Measurements from ENCODE around the gene GRM1. TPM values are rescaled to one million over a fixed set of nuclear protein-coding genes. Genes with fewer than 3 reads are reported as not detected.

GRM1 gene
- total and polyA plus RNA-seq, 2 experiments from 2014 or later: not detected

DNA sequence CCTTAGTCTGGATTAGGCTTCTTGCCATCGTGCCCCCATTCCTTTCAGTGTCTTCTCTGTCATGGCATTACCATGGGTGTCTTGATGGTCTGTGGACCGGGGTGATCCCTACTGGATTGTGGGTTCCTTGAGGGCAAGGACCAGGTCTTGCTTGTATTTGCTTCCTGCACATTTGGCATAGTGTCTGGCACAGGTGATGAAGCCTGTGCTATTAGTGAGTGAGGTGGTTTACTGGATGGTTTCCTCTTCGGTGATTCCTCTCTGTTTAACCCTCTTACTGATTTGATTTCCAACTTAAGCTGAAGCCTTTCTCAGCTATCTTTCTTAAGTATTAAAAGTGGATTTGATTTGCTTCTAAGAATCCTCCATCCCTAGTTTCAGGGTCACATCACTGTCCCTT, 162.3 kb downstream of the GRM1 start:
- WGBS, 2 experiments (ENCODE audit: low coverage in 1 of 2, low lambda C conversion rate in 2 of 2, missing lambda C conversion rate in 2 of 2): 8 to 17% methylated on average over 3 of the region's 3 CpGs
- H3K9ac ChIP-seq: no peak overlapping the region
- H3K9me2 ChIP-seq (ENCODE audit: insufficient read depth): no peaks in the 10 kb centered on the region
- DNase-seq: no peak
- no peak overlapping the region for H2AFZ ChIP-seq
- no peak overlapping the region for H3K4me2 ChIP-seq (ENCODE audit: unreplicated experiment)
- no peak overlapping the region for H3K27ac ChIP-seq
- H3F3A ChIP-seq (ENCODE audit: insufficient read depth): no peaks in the 10 kb centered on the region
- no peaks in the 10 kb centered on the region for H3K79me2 ChIP-seq (ENCODE audit: insufficient read depth)
- no peaks in the 10 kb centered on the region for H3K4me1 ChIP-seq (ENCODE audit: insufficient read depth)
- no peaks in the 10 kb centered on the region for H3K27me3 ChIP-seq (replicated peaks; ENCODE audit: insufficient read depth)
- TF ChIP-seq EZH2phosphoT487 (IDR thresholded peaks at IDR 0.05; ENCODE audit: insufficient read depth, low read depth) (no peak), EZH2 (IDR thresholded peaks at IDR 0.05; ENCODE audit: insufficient read depth, poor library complexity, severe bottlenecking) (no peak)
- in situ Hi-C loops (cut with MboI): no loop called here
- H3K9me3 ChIP-seq (ENCODE audit: low read depth): no peaks in the 10 kb centered on the region
- no peaks in the 10 kb centered on the region for H3K36me3 ChIP-seq (ENCODE audit: low read depth)
- H4K20me1 ChIP-seq (ENCODE audit: insufficient read depth): no peaks in the 10 kb centered on the region
- no peak overlapping the region for H3K4me3 ChIP-seq

DNA sequence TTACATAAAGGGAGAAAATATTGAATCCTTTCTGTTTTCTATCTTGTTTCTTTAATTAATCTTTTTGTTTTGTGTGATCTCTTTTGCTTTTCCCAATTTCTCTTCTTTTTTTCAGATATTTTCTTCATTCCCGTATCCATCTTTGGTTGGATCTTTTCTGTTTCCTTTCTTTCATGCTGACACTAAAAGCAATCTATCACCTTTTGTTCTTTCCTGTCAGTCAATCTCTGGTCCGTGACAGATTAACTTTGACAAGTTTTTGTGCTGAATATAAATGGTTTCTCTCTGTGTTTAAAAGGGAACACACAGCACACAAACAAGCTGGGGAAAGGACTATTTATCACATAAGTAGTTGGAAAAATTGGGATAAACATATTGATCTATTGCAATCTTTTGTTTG, 162.8 kb downstream of the GRM1 start:
- H3K36me3 ChIP-seq (ENCODE audit: low read depth): no peaks in the 10 kb centered on the region
- no peaks in the 10 kb centered on the region for H3K4me1 ChIP-seq (ENCODE audit: insufficient read depth)
- no peaks in the 10 kb centered on the region for H3F3A ChIP-seq (ENCODE audit: insufficient read depth)
- H3K79me2 ChIP-seq (ENCODE audit: insufficient read depth): no peaks in the 10 kb centered on the region
- H3K27me3 ChIP-seq (replicated peaks; ENCODE audit: insufficient read depth): no peaks in the 10 kb centered on the region
- H3K4me2 ChIP-seq (ENCODE audit: unreplicated experiment): no peak overlapping the region
- no peak overlapping the region for H2AFZ ChIP-seq
- TF ChIP-seq EZH2phosphoT487 (IDR thresholded peaks at IDR 0.05; ENCODE audit: insufficient read depth, low read depth) (no peak), EZH2 (IDR thresholded peaks at IDR 0.05; ENCODE audit: insufficient read depth, poor library complexity, severe bottlenecking) (no peak)
- H3K9me2 ChIP-seq (ENCODE audit: insufficient read depth): no peaks in the 10 kb centered on the region
- in situ Hi-C loops (cut with MboI): no loop called here
- H3K4me3 ChIP-seq: no peak overlapping the region
- no peaks in the 10 kb centered on the region for H3K9me3 ChIP-seq (ENCODE audit: low read depth)
- H3K9ac ChIP-seq: no peak overlapping the region
- no peak overlapping the region for H3K27ac ChIP-seq
- 8 to 21% methylated on average over 2 of the region's 2 CpGs for WGBS, 2 experiments (ENCODE audit: low coverage in 1 of 2, low lambda C conversion rate in 2 of 2, missing lambda C conversion rate in 2 of 2)
- no peak for DNase-seq
- no peaks in the 10 kb centered on the region for H4K20me1 ChIP-seq (ENCODE audit: insufficient read depth)

DNA sequence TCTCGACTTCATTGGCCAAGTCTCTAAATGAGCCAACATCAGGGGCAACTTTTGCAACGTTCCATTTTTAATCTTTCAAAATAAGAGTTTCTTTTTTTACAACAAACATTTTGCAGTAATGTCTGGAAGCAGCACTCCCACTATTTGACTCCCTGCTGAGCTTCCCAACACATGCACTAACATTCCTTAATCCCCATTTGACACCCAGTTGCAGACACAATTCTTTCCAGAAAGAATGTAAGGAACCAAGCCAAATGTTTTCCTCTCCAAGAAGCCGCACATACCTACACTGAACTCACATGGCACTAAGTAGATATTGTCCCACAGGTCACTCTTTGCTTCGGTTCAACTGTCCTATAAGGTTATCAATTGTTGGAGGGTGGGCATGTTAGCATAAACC, 165.6 kb downstream of the GRM1 start:
- no peak overlapping the region for H3K27ac ChIP-seq
- no peaks in the 10 kb centered on the region for H3K27me3 ChIP-seq (replicated peaks; ENCODE audit: insufficient read depth)
- in situ Hi-C loops (cut with MboI): no loop called here
- H3K9me2 ChIP-seq (ENCODE audit: insufficient read depth): no peaks in the 10 kb centered on the region
- H3K4me1 ChIP-seq (ENCODE audit: insufficient read depth): no peaks in the 10 kb centered on the region
- H3K9me3 ChIP-seq (ENCODE audit: low read depth): no peaks in the 10 kb centered on the region
- DNase-seq: no peak
- H3K79me2 ChIP-seq (ENCODE audit: insufficient read depth): no peaks in the 10 kb centered on the region
- no peak overlapping the region for H2AFZ ChIP-seq
- H3F3A ChIP-seq (ENCODE audit: insufficient read depth): no peaks in the 10 kb centered on the region
- H3K9ac ChIP-seq: no peak overlapping the region
- no peaks in the 10 kb centered on the region for H4K20me1 ChIP-seq (ENCODE audit: insufficient read depth)
- no peaks in the 10 kb centered on the region for H3K36me3 ChIP-seq (ENCODE audit: low read depth)
- WGBS, 2 experiments (ENCODE audit: low coverage in 1 of 2, low lambda C conversion rate in 2 of 2, missing lambda C conversion rate in 2 of 2): 4 to 7% methylated on average over 4 of the region's 4 CpGs
- TF ChIP-seq EZH2 (IDR thresholded peaks at IDR 0.05; ENCODE audit: insufficient read depth, poor library complexity, severe bottlenecking) (no peak), EZH2phosphoT487 (IDR thresholded peaks at IDR 0.05; ENCODE audit: insufficient read depth, low read depth) (no peak)
- no peak overlapping the region for H3K4me3 ChIP-seq
- H3K4me2 ChIP-seq (ENCODE audit: unreplicated experiment): no peak overlapping the region

DNA sequence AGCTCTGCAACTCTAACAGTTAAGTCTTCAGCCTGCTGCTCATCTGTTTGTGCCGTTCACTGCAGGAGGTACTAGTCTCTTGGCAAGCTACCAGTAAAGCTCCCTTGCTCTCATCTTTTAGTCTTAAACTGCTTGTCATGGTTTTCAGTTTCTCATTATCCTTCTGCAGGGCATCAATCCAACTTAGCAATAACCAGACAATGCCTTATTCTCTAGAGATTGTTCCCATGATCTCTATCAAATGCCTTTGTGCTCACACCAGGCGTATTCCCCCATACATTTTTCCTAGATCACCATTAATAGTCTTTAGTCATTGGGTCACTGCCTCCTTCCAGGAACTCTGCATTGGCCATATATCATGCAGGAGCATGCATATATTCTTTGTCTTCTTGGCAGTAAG, 171.3 kb downstream of the GRM1 start:
- H3K27me3 ChIP-seq (replicated peaks; ENCODE audit: insufficient read depth): no peaks in the 10 kb centered on the region
- no peaks in the 10 kb centered on the region for H3K4me1 ChIP-seq (ENCODE audit: insufficient read depth)
- H2AFZ ChIP-seq: no peak overlapping the region
- no peak overlapping the region for H3K4me2 ChIP-seq (ENCODE audit: unreplicated experiment)
- DNase-seq: peak; percentile 3
- no peaks in the 10 kb centered on the region for H3K79me2 ChIP-seq (ENCODE audit: insufficient read depth)
- no peak overlapping the region for H3K27ac ChIP-seq
- H3K9ac ChIP-seq: no peak overlapping the region
- no peaks in the 10 kb centered on the region for H3K9me3 ChIP-seq (ENCODE audit: low read depth)
- TF ChIP-seq EZH2 (IDR thresholded peaks at IDR 0.05; ENCODE audit: insufficient read depth, poor library complexity, severe bottlenecking) (no peak), EZH2phosphoT487 (IDR thresholded peaks at IDR 0.05; ENCODE audit: insufficient read depth, low read depth) (no peak)
- H3K36me3 ChIP-seq (ENCODE audit: low read depth): no peaks in the 10 kb centered on the region
- no peaks in the 10 kb centered on the region for H3F3A ChIP-seq (ENCODE audit: insufficient read depth)
- no peaks in the 10 kb centered on the region for H4K20me1 ChIP-seq (ENCODE audit: insufficient read depth)
- H3K4me3 ChIP-seq: no peak overlapping the region
- in situ Hi-C loops (cut with MboI): no loop called here
- H3K9me2 ChIP-seq (ENCODE audit: insufficient read depth): no peaks in the 10 kb centered on the region
- 1 to 8% methylated on average over 2 of the region's 2 CpGs for WGBS, 2 experiments (ENCODE audit: low coverage in 1 of 2, low lambda C conversion rate in 2 of 2, missing lambda C conversion rate in 2 of 2)

DNA sequence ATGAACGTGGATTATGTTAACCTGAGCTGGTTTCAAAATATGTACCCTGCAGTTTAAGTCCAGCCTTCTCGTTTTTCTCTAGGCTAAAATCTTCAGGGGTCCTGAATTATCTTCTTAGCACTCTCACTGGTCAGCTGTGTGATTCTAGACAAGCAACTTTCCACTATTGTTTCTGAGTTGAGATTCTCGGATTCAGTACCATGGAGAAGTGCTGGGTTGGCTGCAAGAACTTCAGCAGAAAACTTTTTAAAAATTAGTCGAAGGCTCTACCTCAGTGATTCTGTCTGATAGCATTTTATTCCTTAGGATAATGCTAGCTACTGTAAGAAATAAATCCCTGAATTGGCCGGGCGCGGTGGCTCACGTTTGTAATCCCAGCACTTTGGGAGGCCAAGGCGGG, 173.7 kb downstream of the GRM1 start:
- WGBS, 2 experiments (ENCODE audit: low coverage in 1 of 2, low lambda C conversion rate in 2 of 2, missing lambda C conversion rate in 2 of 2): 45 to 59% methylated on average over 9 of the region's 9 CpGs
- in situ Hi-C loops (cut with MboI): no loop called here
- Histone ChIP-seq H3K36me3 (ENCODE audit: low read depth) (no peaks in the 10 kb centered on the region), H3K9me2 (ENCODE audit: insufficient read depth) (no peaks in the 10 kb centered on the region), H3K4me1 (ENCODE audit: insufficient read depth) (no peaks in the 10 kb centered on the region), H3K27ac (no peak overlapping the region), H3K9me3 (ENCODE audit: low read depth) (no peaks in the 10 kb centered on the region), H3K4me2 (ENCODE audit: unreplicated experiment) (no peak overlapping the region), H3K9ac (no peak overlapping the region), H3F3A (ENCODE audit: insufficient read depth) (no peaks in the 10 kb centered on the region), H2AFZ (no peak overlapping the region), H4K20me1 (ENCODE audit: insufficient read depth) (no peaks in the 10 kb centered on the region), H3K27me3 (replicated peaks; ENCODE audit: insufficient read depth) (no peaks in the 10 kb centered on the region), H3K79me2 (ENCODE audit: insufficient read depth) (no peaks in the 10 kb centered on the region), H3K4me3 (no peak overlapping the region)
- no peak for DNase-seq
- TF ChIP-seq EZH2phosphoT487 (IDR thresholded peaks at IDR 0.05; ENCODE audit: insufficient read depth, low read depth) (no peak), EZH2 (IDR thresholded peaks at IDR 0.05; ENCODE audit: insufficient read depth, poor library complexity, severe bottlenecking) (no peak)

All from GM23248 (cell line).